BLaER1 treated with 17β-estradiol and CSF1 and Interleukin-3, amounts not matched to agents 10 nM and 100 nM (cell line): ENCODE data around the gene MRPL43.
A peak's percentile ranks its signal among the peaks of the same experiment; 100 is the strongest.
"Not testable (repeated sequence)": the region's sequence is repeated elsewhere in the genome, so short reads cannot be mapped to it uniquely, and the experiment has no call there.

ENCODE experiments used
- H3K27ac ChIP-seq, 11 experiments: shearing (Covaris generic); formaldehyde crosslinking; 2 replicates each; pipeline ENCODE4 v1.8.1; 2022
- H3K27me3 ChIP-seq, 11 experiments: shearing (Covaris generic); formaldehyde crosslinking; 2 replicates each; pipeline ENCODE4 v1.8.1; 2022
- H3K36me3 ChIP-seq, 11 experiments: shearing (Covaris generic); formaldehyde crosslinking; 2 replicates each; pipeline ENCODE4 v1.8.1; 2022
- H3K4me1 ChIP-seq, 10 experiments: shearing (Covaris generic); formaldehyde crosslinking; 2 replicates each; pipeline ENCODE4 v1.8.1; 2022
- H3K4me2 ChIP-seq, 11 experiments: shearing (Covaris generic); formaldehyde crosslinking; 2 replicates each; pipeline ENCODE4 v1.8.1; 2022
- H3K4me3 ChIP-seq, 10 experiments: shearing (Covaris generic); formaldehyde crosslinking; 2 replicates each; pipeline ENCODE4 v1.8.1; 2022
- H3K9ac ChIP-seq, 11 experiments: shearing (Covaris generic); formaldehyde crosslinking; 2 replicates each; pipeline ENCODE4 v1.8.1; 2022
- H3K9me3 ChIP-seq, 11 experiments: shearing (Covaris generic); formaldehyde crosslinking; replicated peaks in 1 of 11; 2 replicates each; pipeline ENCODE4 v1.8.1; 2022
- H4K20me1 ChIP-seq, 11 experiments: shearing (Covaris generic); formaldehyde crosslinking; 2 replicates each; pipeline ENCODE4 v1.8.1; 2022
- Cebpa-rat ChIP-seq, 11 experiments: shearing (Covaris generic); IDR thresholded peaks; 2 replicates each; pipeline ENCODE4 v1.8.1; 2022

The MRPL43 gene

DNA sequence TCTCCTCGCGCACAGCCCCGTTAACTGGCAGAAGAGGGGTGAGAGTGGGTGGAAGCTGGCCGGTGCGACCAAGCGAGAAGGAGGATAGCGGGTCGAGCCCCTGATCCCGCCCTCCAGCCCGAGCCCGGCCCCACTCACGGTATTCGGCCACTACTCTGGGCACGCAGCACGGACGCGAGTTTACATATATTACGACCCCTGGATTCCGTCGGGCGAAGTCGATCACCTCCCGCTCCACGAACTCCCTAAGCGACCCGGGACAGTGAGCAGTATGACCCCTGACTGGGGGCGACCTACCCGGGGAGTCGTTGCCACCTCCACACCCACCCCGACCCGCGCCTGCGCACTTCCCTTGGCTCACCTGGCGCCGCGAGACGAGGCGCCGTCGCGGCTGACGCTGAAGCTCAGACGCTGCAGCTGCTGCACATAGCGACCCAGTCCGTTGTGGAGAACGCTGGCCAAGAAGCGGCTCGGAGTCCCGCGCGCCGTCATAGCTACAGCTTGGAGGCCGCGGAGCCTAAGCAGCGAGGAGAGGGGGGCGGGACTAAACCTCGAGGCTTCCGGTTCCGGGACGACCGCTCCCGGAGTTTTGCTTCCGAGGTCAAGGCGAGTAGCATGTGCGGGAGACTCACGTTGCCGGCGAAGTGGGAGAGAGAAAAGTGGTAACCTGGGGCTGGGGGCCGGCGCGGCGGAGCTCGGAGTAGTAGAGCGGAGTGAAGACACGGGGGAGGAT, at the start of gene MRPL43, which contains the start of gene TWNK:
MRPL43 (minus strand) TSS at position 546 of the 733 bp plus-strand sequence; CDS start at position 492, 54 bp downstream.
TWNK (plus strand) TSS at position 592 of the 733 bp plus-strand sequence. CDS start 668 bp downstream, outside the sequence.
- H3K27ac ChIP-seq, result peak within 1 kb of the TSS; percentile 38 to 88 (median 77); a peak in 21 of 22 replicates
- H3K9ac ChIP-seq, result peak within 1 kb of the TSS; percentile 78 to 88 (median 84)
- no peaks in the 10 kb centered on the region for H3K27me3 ChIP-seq
- peaks cover 39 to 50% (median 45%) of the 10 kb centered on the region in 10 experiments for H3K4me1 ChIP-seq
- H3K36me3 ChIP-seq, result peaks cover 54 to 82% (median 68%) of the 10 kb centered on the region in 11 experiments
- no peaks in the 10 kb centered on the region for H3K9me3 ChIP-seq
- H4K20me1 ChIP-seq, result peaks cover 0 to 60% (median 34%) of the 10 kb centered on the region in 11 experiments; a peak in 16 of 22 replicates
- no peak for TF ChIP-seq Cebpa-rat (IDR thresholded peaks at IDR 0.05)
- peak within 1 kb of the TSS; percentile 76 to 95 (median 86) for H3K4me3 ChIP-seq
- peak within 1 kb of the TSS; percentile 96 to 100 (median 98) for H3K4me2 ChIP-seq

DNA sequence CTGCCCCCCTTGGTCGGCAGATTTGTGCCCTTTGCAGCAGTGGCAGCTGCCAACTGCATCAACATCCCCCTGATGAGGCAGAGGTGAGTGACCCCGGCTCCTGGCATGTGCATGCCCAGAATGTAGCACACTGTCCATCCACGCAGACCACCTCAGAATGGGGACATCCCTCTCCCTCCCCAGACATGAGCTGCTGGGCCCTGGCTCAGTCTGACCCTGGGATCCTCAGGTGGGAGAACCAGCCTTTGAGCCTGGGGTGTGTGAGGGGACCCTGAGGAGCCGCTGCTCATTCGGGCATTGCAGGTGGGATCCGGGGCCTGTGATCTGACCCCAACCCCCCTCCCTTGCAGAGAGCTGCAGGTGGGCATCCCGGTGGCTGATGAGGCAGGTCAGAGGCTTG, 49.4 kb upstream of the MRPL43 start:
- Histone ChIP-seq H3K9ac (peak overlapping the region in 1 of 11 experiments; percentile 4; a peak in 1 of 22 replicates), H3K27ac (no peak overlapping the region), H3K4me2 (no peak overlapping the region), H3K9me3 (no peaks in the 10 kb centered on the region), H4K20me1 (peaks cover 5 to 88% (median 26%) of the 10 kb centered on the region in 11 experiments; a peak in 16 of 22 replicates), H3K4me1 (peaks cover 27 to 40% (median 34%) of the 10 kb centered on the region in 10 experiments), H3K27me3 (no peaks in the 10 kb centered on the region), H3K36me3 (peaks cover 38 to 64% (median 54%) of the 10 kb centered on the region in 11 experiments), H3K4me3 (no peak overlapping the region)
- no peak for TF ChIP-seq Cebpa-rat (IDR thresholded peaks at IDR 0.05)

DNA sequence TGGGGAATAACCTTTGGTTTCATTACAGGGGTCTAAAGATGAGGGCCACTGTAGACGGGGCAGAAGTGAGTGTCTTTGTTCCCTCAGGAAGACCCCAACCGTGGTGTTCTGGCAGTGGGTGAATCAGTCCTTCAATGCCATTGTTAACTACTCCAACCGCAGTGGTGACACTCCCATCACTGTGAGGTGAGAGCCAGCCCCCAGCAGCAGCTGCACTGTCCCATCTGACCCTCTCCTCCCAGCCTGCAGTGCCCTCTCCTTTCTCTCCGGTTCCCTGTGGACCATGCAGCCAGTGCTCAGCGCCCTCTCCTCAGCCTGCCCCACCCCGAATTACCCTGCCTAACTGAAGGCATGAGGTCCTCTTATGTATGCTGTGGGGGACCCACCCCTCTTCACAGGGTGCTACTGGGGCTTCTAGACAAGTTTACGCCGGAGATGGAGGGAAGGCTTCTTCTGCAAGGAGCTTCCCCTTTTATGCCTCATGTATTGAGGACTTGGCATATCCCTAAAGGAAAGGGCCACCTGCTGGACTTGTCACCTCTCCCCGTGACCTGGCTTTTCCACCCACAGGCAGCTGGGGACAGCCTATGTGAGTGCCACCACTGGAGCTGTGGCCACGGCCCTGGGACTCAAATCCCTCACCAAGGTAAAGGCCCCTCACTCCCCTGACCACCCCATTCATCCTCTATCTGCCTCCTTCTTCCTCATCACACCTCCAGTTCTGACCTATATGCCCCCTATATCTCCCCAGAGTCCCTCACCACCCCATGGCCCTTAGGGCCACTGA, 48.8 kb upstream of the MRPL43 start:
- no peaks in the 10 kb centered on the region for H3K9me3 ChIP-seq
- peaks cover 5 to 88% (median 26%) of the 10 kb centered on the region in 11 experiments; a peak in 16 of 22 replicates for H4K20me1 ChIP-seq
- no peak for TF ChIP-seq Cebpa-rat (IDR thresholded peaks at IDR 0.05)
- H3K9ac ChIP-seq, result peak overlapping the region in 2 of 11 experiments; percentile 4 to 9; a peak in 1 of 22 replicates
- no peaks in the 10 kb centered on the region for H3K27me3 ChIP-seq
- H3K27ac ChIP-seq, result no peak overlapping the region
- H3K4me1 ChIP-seq, result peaks cover 26 to 41% (median 32%) of the 10 kb centered on the region in 10 experiments
- no peak overlapping the region for H3K4me2 ChIP-seq
- H3K36me3 ChIP-seq, result peaks cover 38 to 64% (median 54%) of the 10 kb centered on the region in 11 experiments
- no peak overlapping the region for H3K4me3 ChIP-seq

DNA sequence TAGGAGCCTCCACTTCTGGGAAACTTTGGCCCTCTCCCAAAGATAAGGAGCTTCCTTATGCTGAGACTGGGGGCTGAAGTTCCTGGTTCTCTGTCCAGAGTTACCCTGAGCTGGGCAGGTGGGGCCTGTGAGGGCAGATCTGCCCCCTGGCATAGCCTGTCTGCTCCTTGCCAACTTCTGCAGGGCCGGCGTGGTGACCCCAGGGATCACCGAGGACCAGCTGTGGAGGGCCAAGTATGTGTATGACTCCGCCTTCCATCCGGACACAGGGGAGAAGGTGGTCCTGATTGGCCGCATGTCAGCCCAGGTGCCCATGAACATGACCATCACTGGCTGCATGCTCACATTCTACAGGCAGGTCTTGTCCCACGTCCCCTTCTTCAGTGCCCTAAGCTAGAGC, 48.0 kb upstream of the MRPL43 start:
- Histone ChIP-seq H3K27me3 (no peaks in the 10 kb centered on the region), H3K4me3 (no peak overlapping the region), H3K9ac (no peak overlapping the region; a peak in 2 of 22 replicates), H3K36me3 (peaks cover 38 to 60% (median 54%) of the 10 kb centered on the region in 11 experiments), H3K4me2 (peak overlapping the region in 2 of 11 experiments; percentile 96 to 97; a peak in 1 of 22 replicates), H3K27ac (no peak overlapping the region), H4K20me1 (peaks cover 5 to 80% (median 26%) of the 10 kb centered on the region in 11 experiments; a peak in 16 of 22 replicates), H3K9me3 (no peaks in the 10 kb centered on the region), H3K4me1 (peaks cover 30 to 43% (median 32%) of the 10 kb centered on the region in 10 experiments)
- no peak for TF ChIP-seq Cebpa-rat (IDR thresholded peaks at IDR 0.05)

DNA sequence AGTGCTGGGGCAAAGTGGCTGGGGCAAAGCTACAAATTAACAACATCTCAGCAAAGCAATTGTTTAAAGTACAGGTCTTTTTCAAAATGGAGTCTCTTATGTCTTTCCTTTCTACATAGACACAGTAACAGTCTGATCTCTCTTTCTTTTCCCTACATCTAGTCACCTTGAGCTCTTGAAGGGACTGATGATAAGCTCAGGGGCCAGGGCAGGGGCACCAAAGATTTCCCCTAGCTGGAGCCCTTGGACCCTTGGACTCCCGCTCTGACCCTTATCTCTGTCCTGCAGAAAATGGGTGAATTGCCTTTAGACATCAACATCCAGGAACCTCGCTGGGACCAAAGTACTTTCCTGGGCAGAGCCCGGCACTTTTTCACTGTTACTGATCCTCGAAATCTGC, 47.1 kb upstream of the MRPL43 start:
- H4K20me1 ChIP-seq, result peaks cover 5 to 71% (median 26%) of the 10 kb centered on the region in 11 experiments; a peak in 16 of 22 replicates
- H3K9me3 ChIP-seq, H3K27me3 ChIP-seq, H3K4me3 ChIP-seq, H3K9ac ChIP-seq, H3K27ac ChIP-seq: not testable (repeated sequence)
- peaks cover 38 to 51% (median 48%) of the 10 kb centered on the region in 11 experiments for H3K36me3 ChIP-seq
- H3K4me1 ChIP-seq, result peaks cover 39 to 53% (median 41%) of the 10 kb centered on the region in 10 experiments
- H3K4me2 ChIP-seq, result peak overlapping the region in 6 of 11 experiments; percentile 96 to 99 (median 98); a peak in 8 of 22 replicates

DNA sequence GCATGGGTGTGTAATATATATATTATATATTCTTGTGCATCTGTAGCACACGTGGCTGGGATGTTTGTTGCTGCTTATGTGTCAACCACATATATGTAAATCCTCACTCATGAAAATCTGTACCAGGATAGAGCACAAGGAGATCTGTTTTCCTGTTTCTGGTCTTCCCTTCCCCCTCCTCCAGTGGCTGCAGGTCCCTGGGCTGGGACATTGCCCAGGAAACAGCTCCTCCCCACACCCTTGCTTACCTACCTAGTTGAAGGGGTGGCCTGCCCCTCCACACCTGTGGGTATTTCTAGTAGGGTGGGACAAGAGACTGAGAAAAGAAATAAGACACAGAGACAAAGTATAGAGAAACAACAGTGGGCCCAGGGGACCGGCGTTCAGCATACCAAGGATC, 46.0 kb upstream of the MRPL43 start:
- Histone ChIP-seq H3K4me1 (peaks cover 51 to 64% (median 52%) of the 10 kb centered on the region in 10 experiments), H3K27me3 (no peaks in the 10 kb centered on the region), H3K36me3 (peaks cover 34 to 40% (median 38%) of the 10 kb centered on the region in 11 experiments), H3K27ac (peak overlapping the region in 10 of 11 experiments; percentile 75 to 93 (median 88); a peak in 21 of 22 replicates), H4K20me1 (peaks cover 5 to 59% (median 22%) of the 10 kb centered on the region in 11 experiments; a peak in 16 of 22 replicates), H3K4me2 (peak overlapping the region; percentile 95 to 99 (median 98)), H3K9me3 (no peaks in the 10 kb centered on the region), H3K4me3 (peak overlapping the region; percentile 66 to 90 (median 72); a peak in 19 of 20 replicates), H3K9ac (peak overlapping the region; percentile 73 to 94 (median 83))
- no peak for TF ChIP-seq Cebpa-rat (IDR thresholded peaks at IDR 0.05)

DNA sequence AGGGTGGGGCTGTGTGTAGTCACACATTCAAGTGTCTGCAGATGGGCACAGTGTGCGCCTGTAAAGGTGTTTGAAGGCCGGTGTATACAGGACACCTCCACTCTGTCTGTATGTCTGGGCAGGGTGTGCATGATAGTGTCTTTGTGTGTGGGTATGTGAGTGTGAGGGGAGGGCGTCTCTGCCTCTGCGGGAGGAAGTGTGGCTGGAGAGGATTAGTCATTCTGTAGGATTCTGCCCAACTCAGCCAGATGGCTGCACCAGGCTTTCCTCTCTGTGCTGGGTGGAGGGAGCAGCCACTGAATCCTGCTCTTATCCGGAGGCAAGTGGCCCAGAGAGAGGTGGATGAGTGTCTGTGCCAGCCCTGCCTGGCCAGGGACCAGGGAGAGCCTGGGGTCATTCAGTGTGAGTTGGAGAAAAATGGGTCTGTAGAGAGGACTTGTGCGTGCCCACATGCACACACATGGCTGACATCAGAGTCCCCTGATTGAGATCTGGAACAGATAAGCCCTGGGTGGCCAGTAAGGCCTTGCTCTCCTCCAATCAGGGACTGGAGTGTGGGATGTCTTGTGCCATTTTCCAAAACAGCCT, 45.4 kb upstream of the MRPL43 start:
- Histone ChIP-seq H3K27ac (peak overlapping the region; percentile 75 to 93 (median 88)), H3K27me3 (no peaks in the 10 kb centered on the region), H3K4me3 (peak overlapping the region; percentile 66 to 90 (median 72)), H3K4me2 (peak overlapping the region; percentile 95 to 99 (median 98)), H3K9ac (peak overlapping the region; percentile 73 to 94 (median 83)), H3K4me1 (peaks cover 56 to 69% (median 57%) of the 10 kb centered on the region in 10 experiments), H4K20me1 (peaks cover 5 to 54% (median 21%) of the 10 kb centered on the region in 11 experiments; a peak in 16 of 22 replicates), H3K9me3 (no peaks in the 10 kb centered on the region), H3K36me3 (peaks cover 28 to 34% (median 32%) of the 10 kb centered on the region in 11 experiments)
- TF ChIP-seq Cebpa-rat (IDR thresholded peaks at IDR 0.05), result no peak
